Measurements from ENCODE around the gene SHMT2. TPM values are rescaled to one million over a fixed set of nuclear protein-coding genes. Genes with fewer than 3 reads are reported as not detected.

The SHMT2 gene
- total RNA-seq, 2 donors from 2014 or later: 49.6 to 51.4 TPM

GRCh38 chr12:57208631-57209282 lies 20.8 kb upstream of the SHMT2 start:
- no peak overlapping the region for H3K27ac ChIP-seq
- WGBS: 88% methylated on average over 17 of the region's 22 CpGs
- TF ChIP-seq POLR2AphosphoS5 (IDR thresholded peaks at IDR 0.05): no peak
- TF ChIP-seq POLR2A (IDR thresholded peaks at IDR 0.05): no peak
- TF ChIP-seq, protein P1, sequence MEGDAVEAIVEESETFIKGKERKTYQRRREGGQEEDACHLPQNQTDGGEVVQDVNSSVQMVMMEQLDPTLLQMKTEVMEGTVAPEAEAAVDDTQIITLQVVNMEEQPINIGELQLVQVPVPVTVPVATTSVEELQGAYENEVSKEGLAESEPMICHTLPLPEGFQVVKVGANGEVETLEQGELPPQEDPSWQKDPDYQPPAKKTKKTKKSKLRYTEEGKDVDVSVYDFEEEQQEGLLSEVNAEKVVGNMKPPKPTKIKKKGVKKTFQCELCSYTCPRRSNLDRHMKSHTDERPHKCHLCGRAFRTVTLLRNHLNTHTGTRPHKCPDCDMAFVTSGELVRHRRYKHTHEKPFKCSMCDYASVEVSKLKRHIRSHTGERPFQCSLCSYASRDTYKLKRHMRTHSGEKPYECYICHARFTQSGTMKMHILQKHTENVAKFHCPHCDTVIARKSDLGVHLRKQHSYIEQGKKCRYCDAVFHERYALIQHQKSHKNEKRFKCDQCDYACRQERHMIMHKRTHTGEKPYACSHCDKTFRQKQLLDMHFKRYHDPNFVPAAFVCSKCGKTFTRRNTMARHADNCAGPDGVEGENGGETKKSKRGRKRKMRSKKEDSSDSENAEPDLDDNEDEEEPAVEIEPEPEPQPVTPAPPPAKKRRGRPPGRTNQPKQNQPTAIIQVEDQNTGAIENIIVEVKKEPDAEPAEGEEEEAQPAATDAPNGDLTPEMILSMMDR (IDR thresholded peaks at IDR 0.05): no peak

GRCh38 chr12:57209916-57210315 lies 19.6 kb upstream of the SHMT2 start:
- no peak for DNase-seq (ENCODE audit: low spot score)
- Histone ChIP-seq H3K36me3 (peaks cover 7 to 9% of the 10 kb centered on the region in 2 donors), H3K4me3 (no peak overlapping the region), H3K4me1 (replicated peaks) (peaks cover 8% of the 10 kb centered on the region), H3K27me3 (replicated peaks; ENCODE audit: insufficient read depth) (no peaks in the 10 kb centered on the region), H3K9me3 (no peaks in the 10 kb centered on the region), H3K27ac (no peak overlapping the region)
- TF ChIP-seq POLR2AphosphoS5 (IDR thresholded peaks at IDR 0.05): no peak
- TF ChIP-seq POLR2A (IDR thresholded peaks at IDR 0.05): no peak
- TF ChIP-seq, protein P1 (IDR thresholded peaks at IDR 0.05): no peak
- intact Hi-C loops (cut with DNase I): no loop called here
- 53% methylated on average over 8 of the region's 8 CpGs for WGBS

More at GRCh38 chr12:57208631-57209282, 20.8 kb upstream of the SHMT2 start:
- peaks cover 4% of the 10 kb centered on the region for H3K4me1 ChIP-seq (replicated peaks)
- H3K9me3 ChIP-seq: no peaks in the 10 kb centered on the region
- intact Hi-C loops (cut with DNase I): no loop called here
- no peak for DNase-seq (ENCODE audit: low spot score)
- no peak overlapping the region for H3K4me3 ChIP-seq
- H3K36me3 ChIP-seq: peaks cover 7 to 9% of the 10 kb centered on the region in 2 donors
- no peaks in the 10 kb centered on the region for H3K27me3 ChIP-seq (replicated peaks; ENCODE audit: insufficient read depth)

- Histone ChIP-seq H3K27me3 (replicated peaks; ENCODE audit: insufficient read depth) (no peaks in the 10 kb centered on the region), H3K9me3 (no peaks in the 10 kb centered on the region), H3K4me1 (replicated peaks) (peaks cover 8% of the 10 kb centered on the region), H3K27ac (no peak overlapping the region), H3K4me3 (no peak overlapping the region), H3K36me3 (peaks cover 6 to 9% of the 10 kb centered on the region in 2 donors)
- DNase-seq (ENCODE audit: low spot score): no peak
- 79% methylated on average over 15 of the region's 15 CpGs for WGBS
- TF ChIP-seq, protein P1 (IDR thresholded peaks at IDR 0.05): no peak
- TF ChIP-seq POLR2AphosphoS5 (IDR thresholded peaks at IDR 0.05): no peak
- no peak for TF ChIP-seq POLR2A (IDR thresholded peaks at IDR 0.05)
- intact Hi-C loops (cut with DNase I): no loop called here
Observed at GRCh38 chr12:57210461-57210860, 19.1 kb upstream of the SHMT2 start.

DNA sequence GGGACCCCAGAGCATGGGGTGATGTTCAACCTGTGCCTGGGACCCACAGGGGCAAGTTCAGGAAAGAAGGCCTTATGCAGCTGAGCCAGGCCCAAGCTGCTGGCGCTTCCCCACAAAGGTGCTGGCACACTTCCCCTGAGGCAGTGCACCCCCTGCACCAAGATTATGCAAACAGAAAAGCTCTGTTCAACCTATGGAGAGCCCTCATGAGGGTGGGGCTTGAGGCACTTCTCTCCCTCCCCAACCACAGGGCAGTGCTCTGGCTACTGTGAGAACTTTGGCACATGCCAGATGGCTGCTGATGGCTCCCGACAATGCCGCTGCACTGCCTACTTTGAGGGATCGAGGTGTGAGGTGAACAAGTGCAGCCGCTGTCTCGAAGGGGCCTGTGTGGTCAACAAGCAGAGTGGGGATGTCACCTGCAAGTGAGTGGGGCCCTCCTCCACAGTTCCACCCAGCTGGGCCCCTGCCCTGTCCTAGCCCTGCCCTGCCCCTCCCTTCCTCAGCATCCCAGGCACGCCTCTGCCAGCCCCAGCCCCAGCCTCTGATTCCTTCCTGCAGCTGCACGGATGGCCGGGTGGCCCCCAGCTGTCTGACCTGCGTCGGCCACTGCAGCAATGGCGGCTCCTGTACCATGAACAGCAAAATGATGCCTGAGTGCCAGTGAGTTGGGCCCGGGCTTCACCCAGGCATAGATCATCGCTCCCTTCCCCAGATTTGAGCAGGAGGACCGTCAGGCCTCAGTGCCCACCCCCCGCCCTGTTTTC lies 18.4 kb upstream of the SHMT2 start:
- Histone ChIP-seq H3K27me3 (replicated peaks; ENCODE audit: insufficient read depth) (no peaks in the 10 kb centered on the region), H3K9me3 (no peaks in the 10 kb centered on the region), H3K27ac (no peak overlapping the region), H3K36me3 (peaks cover 0 to 5% of the 10 kb centered on the region in 2 donors), H3K4me1 (replicated peaks) (peaks cover 8% of the 10 kb centered on the region), H3K4me3 (no peak overlapping the region)
- TF ChIP-seq, protein P1 (IDR thresholded peaks at IDR 0.05): no peak
- TF ChIP-seq POLR2A (IDR thresholded peaks at IDR 0.05): no peak
- TF ChIP-seq POLR2AphosphoS5 (IDR thresholded peaks at IDR 0.05): no peak
- intact Hi-C loops (cut with DNase I): no loop called here
- 84% methylated on average over 15 of the region's 16 CpGs for WGBS
- DNase-seq (ENCODE audit: low spot score): no peak

All from prostate gland (tissue), 2 donors.